GM18858 (cell line): ENCODE measurements around the gene SLC5A5.
A peak's percentile ranks its signal among the peaks of the same experiment; 100 is the strongest.

Experiments
- ATAC-seq: cut with Tn5 transposase; IDR thresholded peaks from one replicate; pipeline ENCODE4 v1.9.1; 2021; ENCODE audit not compliant: unreplicated experiment

Gene SLC5A5

DNA sequence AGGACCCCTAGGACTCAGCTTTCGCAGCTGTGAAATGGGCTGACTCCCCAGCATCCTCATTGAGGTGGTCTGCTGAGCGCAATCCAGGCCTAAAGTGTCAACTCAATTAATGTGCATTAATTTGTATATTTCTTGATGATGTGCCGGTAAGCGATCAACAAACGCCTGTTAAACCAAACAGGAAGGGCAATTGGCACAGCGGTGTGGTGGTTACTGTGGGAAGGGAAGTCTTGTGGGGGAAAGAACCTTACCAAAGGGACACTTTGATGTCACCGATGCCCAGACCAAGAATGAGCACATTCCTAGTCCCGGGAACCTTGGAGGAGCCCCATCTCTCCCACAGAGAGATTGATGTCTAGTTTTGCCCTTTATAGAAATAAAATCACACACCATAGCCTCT, 25.6 kb upstream of the SLC5A5 start:
- no peak for ATAC-seq

DNA sequence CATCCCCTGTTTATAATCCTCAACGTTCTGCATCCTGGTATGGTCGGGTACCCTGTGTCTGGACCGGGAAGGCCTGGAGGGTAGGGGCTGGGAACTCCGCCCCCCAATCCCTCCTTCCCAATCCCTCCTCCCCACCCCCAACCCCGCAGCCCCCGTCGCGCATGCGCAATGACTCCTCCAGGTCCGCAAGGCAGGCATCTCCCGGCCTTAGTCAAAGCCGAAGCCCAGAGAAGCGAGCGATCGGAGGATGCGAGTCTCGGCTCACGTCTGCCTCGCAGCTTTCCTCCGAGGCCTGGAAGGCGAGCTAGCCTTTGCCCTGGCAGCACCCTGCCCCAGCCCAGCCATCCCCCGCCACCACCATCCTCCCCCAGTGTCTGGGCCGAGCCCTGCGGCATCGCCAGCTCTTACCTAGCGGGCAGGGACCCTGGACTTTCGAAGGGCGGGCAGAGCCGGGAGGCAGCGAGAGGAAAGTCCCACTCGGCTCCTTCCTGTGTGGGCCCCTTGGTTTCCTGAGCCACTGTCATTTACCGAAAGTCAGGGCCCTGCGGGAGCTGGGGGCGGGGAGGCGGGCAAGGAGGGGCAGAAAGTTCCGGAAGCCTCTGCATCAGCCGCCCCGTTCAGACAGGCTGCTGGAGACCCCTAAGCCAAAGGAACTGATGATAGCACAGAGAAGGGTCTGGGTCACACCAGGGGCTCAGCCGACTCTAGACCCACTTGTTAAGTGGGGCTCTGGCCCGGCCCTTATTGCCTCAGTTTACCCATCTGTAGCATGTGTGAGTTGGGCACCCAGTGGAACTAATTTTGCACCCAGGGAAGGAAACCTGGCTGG, 24.0 kb upstream of the SLC5A5 start, which contains the start of gene JAK3:
TSS of gene JAK3 (minus strand) at position 445 of the 829 bp plus-strand sequence. CDS start 3,565 bp downstream, outside the sequence.
- ATAC-seq = no peak

DNA sequence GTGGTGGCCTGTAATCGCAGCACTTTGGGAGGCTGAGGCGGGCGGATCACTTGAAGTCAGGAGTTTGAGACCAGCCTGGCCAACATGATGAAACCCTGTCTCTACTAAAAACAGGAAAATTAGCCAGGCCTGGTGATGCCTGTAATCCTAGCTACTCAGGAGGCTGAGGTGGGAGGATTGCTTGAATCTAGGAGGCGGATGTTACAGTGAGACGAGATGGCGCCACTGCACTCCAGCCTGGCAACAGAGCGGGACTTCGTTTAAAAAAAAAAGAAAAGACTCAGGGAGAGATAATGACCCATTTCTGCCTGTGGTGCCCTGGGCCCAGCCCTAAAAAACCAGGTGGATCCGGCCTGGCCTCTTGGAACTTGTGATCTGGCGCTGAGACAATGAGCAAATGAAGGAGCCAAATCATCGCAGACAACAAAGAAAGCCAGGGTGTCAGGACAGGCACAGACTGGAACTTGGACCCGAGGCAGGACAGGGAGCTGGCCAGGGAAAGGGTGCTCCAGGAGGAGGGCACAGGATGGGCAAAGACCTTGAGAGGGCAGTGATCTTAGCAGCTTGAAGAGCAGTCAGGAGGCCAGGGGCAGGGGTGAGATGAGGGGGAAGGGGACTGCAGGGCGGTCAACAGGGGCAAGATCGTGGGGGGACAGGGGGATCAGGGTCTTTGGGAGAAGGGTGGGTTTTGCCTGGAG, 23.0 kb upstream of the SLC5A5 start:
- ATAC-seq = no peak

DNA sequence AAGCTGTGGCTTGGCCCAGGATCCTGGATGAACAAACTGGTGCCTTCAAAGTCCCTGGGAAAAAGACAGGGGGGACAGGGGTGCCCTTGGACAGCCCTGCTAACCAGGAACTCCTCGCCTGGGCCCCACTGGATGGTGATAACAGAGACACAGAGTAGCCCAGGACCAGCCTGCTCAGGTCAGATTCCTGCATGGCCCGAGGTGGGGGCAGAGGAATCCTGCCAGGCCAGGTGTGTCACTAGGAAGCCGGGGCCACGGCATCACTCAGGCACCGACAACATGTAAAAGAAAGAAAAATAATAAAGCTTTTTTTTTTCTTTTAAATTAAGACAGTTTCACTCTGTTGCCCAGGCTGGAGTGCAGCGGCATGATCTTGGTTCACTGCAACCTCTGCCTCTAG, 17.7 kb upstream of the SLC5A5 start:
- no peak for ATAC-seq

DNA sequence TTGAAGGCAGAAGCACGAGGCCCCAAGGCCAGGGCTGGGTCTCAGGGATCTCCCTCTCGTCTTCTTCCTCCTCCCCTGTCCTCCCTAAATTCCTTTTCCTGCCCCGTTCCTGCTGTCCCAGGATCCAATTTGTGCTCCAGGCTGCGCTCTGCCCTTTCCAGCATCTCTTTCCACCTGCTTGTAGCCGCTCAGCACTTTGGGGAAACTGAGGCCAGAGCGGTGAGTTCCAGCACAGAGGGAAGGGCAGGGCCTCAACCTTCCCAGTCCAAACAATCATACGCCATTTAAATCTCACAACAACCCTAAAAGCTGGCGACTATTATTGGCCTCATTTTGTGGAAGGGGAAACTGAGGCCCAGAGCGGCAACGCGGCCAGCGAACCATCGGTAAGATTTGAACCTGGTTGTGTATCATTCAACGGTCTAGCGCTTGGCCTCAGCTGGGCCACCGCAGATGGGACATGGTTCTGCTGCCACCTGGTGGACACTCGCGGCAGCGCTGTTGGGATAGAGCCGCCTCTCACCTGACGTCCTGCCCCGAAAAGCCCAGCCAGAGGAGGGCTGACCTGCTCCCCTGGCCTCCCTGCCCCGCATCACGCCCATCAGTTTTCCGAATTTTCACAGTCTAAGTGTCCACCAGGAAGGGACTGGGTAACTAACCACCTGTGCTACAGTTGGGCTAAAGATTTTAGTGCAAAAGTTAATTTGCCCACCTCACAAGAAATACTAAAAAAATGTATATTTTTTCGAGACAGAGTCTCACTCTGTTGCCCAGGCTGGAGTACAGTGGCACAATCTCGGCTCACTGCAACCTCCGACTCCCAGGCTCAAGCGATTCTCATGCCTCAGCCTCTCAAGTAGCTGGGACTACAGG, 16.2 kb upstream of the SLC5A5 start:
- no peak for ATAC-seq

DNA sequence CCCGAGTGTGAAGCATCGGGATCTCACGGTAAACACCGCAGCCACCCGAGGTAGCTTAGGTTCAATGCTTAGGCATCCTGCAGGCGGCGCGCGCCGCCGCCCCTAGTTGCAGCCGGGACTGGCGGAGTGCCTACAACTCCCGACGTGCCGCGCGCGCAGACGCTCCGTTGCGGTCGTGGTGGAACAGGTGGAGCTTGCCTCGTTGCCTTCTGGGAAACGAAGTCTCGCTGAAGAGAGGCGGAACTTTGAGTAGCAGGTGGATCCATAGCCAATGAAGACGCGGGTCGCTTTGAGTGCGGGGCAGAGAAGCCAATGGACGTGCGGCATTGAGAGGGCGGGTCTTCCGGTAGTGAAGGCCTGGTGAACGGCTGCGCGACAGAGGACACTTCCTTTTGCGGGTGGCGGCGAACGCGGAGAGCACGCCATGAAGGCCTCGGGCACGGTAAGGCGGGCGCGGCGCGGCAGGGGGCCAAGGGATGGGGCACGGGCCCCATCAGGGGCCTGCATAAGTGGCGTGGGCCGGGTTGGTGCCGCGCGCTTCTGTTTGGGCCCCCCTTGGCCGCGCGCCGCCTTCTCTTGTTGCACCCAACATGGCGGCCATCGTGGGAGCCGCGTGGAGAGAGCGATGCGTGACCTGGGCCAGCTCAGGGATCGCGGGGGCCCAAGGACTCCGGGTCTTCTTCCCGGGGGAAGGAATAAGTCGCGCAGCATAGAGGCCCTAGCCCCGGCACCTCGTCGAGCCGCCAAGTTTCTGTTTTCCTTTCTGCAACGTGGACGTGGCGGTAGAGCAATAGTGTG, 12.0 kb upstream of the SLC5A5 start, which contains the start of gene RPL18A:
TSS of gene RPL18A (plus strand) at position 378 of the 798 bp plus-strand sequence. CDS start at position 425, 47 bp downstream.
- peak; percentile 67 for ATAC-seq

DNA sequence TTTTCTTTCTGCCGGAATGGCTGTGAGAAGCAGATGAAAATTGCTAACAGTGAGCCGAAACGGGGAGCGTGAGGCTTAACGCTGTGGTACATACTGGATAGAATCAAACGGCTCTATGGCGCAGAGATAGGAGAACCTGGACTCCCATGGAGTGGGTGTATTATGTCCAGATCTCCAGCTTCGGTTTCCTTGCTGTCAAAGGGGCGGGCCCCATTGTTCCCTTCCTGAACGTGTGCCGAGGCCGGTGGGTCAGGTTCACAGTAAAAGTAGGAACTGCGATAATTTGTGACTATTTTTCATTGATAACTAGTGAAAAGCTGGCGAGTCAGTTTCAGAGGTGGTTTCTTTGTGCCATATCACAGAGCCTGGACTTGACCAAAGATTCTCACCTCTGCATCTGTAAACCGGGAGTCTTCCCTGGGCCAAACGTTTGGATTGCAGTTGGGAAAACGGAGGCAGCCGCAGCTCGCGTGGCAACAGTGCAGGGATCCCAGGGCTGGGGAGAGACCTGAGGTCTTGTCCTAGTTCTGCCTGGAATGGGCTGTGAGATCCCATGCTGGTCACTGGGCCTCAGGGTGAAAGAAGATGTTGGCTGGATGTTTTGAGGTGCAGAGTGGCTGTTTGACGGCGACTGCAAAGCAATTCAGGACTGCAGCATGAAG, 11.3 kb upstream of the SLC5A5 start:
- ATAC-seq = no peak

DNA sequence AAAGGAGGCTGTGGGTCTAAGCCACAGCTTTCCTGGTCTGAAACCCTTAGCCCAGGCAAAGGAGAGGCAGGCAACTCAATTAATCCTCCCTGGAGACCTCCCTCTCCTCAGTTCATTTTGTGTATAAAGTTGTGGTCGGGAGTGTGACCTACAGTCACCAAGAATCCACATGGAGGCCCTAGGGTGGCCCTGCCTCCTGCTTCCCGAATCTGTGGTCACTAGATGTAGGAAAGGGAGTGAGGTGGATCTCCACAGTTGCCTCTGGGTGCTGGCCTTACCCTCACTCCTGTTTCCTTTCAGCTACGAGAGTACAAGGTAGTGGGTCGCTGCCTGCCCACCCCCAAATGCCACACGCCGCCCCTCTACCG, 10.8 kb upstream of the SLC5A5 start:
- no peak for ATAC-seq

DNA sequence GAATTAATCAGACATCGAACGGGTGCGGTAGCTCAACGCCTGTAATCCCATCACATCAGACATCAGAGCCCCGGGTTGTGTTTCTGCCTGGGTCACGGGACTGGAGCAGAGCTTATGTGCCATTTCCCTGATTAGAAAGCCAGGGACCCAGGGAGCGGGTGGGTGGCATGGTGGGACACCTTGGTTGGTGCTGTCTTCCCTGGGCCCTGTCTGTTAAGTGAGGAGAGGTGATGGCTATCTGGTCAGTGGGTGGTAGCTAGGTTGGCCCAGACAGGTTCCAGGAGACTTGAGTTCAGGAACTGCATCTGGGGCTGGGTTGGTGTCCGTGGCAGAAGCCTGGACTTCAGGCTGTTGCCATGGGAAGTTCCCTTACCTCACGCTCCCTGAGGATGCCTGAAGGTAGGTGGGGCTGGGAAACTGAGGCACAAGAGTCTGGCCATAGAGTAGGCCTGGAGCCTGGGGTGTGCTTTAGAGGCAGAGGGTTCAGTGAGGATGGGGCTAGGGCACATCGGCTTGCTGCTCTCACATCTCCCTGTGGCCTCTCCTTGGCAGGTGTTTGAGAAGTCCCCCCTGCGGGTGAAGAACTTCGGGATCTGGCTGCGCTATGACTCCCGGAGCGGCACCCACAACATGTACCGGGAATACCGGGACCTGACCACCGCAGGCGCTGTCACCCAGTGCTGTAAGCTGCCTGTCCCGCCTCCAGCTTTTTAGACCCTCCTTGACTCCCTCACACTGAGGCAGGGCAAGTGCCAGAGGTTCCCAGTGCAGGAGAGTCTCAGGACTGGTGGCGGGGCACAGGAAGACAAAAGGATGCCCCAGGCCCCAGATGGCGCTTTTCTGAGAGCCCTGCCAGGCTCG, 10.0 kb upstream of the SLC5A5 start:
- no peak for ATAC-seq

DNA sequence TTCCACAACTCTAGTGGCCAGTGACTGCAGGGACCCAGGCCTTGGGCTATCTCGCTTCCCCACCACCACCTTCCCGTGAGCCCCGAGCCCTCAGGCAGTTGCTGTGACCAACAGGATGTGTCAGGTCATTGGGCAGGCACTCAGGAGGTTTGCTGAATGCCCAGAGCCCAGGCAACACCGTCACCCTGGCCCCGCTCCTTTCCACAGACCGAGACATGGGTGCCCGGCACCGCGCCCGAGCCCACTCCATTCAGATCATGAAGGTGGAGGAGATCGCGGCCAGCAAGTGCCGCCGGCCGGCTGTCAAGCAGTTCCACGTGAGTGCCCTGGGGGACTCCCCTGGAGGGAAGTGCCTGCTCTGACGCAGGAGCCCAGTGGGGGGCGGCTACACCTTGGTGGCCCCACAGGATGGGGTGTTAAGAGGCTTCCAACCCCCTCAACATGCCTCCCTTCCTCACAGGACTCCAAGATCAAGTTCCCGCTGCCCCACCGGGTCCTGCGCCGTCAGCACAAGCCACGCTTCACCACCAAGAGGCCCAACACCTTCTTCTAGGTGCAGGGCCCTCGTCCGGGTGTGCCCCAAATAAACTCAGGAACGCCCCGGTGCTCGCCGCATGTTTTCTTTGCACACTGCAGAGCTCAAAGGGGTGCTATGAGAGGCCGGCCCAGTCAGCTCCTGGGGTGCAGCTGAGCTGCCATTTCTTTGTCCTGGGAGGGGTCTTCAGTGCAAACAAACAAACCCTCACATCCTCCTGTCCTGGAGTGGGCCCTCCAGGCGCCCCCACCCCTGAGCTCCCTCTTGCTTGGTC, 8.8 kb upstream of the SLC5A5 start:
- ATAC-seq = no peak

DNA sequence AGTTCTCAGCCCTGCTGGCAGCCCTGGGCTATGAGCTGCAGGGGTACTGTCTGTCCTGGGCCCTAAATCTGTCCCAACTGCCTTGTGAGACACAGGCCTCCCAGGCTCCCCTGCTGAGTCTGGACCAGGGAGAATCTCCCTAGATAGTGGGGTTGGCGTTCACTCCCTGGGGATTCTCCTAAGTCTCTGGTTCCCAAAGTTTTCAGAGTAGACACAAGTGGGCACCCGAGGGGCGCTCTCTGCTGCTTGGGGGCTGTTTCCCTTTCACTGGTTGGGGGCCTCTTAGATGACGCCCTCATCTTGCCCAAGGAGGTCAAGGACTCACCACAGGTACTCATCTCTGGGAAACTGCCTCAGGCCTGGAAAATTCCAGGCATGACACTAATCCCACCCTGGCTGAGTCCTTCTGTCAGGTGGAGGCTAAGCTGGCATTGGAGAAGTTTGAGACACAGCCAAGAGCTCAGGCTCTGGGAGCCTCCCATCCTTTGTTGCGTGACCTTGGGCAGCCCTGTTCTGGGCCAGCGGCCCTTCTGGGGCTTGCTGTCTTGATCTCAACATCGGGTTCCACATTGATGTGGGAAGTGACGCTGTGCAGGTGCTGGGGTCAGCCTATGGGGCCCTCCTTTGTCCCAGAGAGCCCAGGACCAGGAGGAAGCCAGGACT, 8.1 kb upstream of the SLC5A5 start:
- no peak for ATAC-seq

DNA sequence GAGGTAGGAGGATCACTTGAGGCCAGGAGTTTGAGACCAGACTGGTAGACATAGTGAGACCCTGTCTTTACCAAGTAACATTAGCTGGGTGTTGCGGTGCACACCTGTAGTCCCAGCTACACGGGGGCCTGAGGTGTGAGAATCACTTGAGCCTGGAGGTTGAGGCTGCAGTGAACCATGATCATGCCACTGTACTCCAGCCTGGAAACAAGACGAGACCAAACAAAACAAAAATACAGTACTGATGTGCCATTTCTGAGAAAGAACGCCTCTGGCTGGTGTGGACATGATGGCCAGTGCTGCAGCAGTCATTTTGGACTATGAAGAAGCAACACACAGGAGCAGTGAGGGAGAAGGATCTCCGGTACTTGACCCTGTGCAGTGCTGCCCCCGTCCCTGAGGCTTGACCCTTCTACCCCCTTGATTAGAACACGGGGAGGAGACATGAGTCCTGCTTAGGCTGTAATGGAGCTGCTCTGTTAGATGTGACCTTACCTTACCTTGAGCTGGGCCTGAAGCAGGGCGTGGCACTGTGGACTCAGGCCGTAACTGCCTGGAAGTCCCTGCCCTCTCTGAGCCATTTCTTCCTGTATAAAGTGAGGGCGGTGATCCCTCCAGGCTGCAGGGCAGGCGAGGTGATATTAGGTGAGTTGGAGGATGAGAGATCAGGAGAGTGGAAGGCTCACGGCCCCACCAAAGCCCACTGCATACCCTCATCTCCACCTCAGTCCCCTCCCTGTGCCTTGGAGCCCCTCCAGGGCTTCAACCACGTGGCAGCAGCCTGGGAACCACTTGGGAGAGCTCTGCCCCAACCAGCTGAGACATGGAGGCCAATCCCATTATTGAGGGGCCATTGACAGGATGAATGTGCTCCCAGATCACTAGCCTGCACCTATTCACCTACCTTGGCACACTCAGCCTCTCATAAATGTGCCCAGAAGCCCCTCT, 6.1 kb upstream of the SLC5A5 start:
- ATAC-seq = no peak

DNA sequence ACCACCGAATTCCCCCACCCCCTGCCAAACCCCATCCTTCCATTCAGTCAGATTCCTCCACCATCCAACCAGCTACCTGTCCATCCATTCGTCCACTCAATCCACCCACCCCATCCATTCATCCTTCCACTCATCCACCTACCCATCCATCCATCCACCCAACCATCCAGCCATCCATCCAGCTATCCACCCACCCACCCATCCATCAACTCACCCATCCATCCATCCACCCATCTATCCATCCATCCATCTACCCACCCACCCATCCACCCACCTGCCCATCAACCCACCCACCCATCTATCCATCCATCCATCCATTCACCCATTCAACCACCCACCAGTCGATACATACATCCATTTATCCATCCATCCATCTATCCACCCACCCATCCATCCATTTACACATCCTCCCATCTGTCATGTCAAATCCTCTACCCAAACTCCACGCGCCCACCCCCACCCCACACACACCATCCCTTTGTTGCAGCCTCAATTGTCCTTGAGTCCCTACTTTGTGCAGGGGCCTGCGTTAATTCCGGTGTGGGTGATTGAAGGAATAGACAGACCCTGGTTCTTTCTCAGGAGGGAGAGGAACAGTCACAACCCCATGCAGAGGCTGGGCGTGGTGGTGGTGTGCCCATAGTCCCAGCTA, 5.3 kb upstream of the SLC5A5 start:
- no peak for ATAC-seq

DNA sequence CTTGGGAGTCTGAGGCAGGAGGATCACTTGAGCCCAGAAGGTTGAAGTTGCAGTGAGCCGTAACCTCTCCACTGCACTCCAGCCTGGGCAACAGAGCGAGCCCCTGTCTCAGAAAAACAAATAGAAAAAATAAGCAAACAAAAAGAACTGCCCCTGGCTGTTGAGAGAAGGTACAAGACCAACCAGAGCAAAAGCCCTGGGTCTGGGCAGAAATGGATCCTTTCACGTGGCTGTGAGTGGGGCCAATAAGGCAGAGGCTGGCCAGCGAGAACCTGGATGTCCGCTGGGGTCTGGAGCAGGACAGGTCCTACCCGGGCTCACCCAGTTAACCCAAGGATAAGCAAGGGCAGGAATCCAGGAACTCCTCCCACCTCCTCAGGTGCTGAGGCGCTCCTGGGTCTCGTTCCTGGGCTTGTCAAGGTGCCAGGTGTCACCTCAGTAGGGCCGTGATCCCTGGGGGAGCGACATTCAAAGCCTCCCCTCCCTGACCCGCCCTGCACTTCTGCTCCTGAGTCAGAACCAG, 4.7 kb upstream of the SLC5A5 start:
- no peak for ATAC-seq

DNA sequence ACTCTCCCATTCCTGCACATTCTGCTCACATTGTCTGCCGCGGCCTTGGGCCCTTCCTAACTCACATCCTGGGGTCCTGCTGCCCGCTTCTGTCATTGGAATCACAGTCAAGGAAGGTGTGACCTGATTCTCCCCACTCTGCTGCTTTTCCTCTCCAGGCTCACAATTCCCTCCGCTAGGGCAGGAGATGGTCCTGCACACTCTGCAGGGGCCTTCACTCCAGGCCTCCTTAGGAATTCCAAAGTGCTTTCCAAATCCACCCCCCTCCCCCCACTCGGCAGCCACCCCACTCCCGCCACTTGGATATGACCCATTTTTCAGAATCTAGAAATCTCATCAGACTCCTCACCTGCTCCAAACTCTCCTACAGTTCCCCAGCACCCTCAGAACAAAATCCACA, 3.1 kb upstream of the SLC5A5 start:
- no peak for ATAC-seq

DNA sequence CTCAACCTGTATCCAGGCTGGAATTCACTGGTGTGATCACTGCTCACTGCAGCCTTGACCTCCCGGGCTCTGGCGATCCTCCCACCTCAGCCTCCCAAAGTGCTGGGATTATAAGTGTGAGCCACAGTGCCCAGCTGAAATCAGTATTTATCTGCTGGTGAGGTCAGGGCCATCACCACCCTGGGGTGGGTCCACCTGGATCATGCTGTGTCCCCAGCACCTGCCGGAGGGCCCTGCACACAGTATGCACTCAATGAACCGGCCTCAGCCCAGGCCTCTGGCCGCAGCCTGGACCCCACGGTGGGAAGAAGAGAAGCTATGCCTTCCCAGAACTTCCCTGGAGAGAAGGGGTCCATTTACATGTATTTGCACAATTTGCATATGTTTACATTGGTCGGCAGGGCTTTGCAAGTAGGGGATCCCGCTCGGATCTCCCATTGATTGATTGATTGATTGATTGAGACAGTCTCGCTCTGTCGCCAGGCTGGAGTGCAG, 2.6 kb upstream of the SLC5A5 start:
- ATAC-seq = no peak
